Epithelial cell of esophagus (primary cell): ENCODE measurements around the gene TRAPPC12.

ENCODE experiments used
- DNase-seq: peaks from one replicate; pipeline ENCODE4 v3.0.0; 2010; ENCODE audit warnings: low read depth
- H3K4me3 ChIP-seq: 2 replicates; pipeline ENCODE4 v1.5.1; 2011; ENCODE audit warnings: mild to moderate bottlenecking, low read length, control low read depth
- CTCF ChIP-seq: IDR thresholded peaks from 2 replicates; pipeline ENCODE4 v1.5.1; 2011; ENCODE audit warnings: low read depth, mild to moderate bottlenecking, low read length, control low read depth, inconsistent platforms; ENCODE audit not compliant: insufficient read depth; ENCODE audit errors: missing control alignments

Gene TRAPPC12

GRCh38 chr2:3454802-3455201, 75.3 kb downstream of the TRAPPC12 start:
- no peak overlapping the region for H3K4me3 ChIP-seq
- TF ChIP-seq CTCF = no peak
- DNase-seq = no peak

- H3K4me3 ChIP-seq = no peak overlapping the region
- no peak for DNase-seq
- no peak for TF ChIP-seq CTCF
Measured at GRCh38 chr2:3456125-3456524, 76.6 kb downstream of the TRAPPC12 start.

GRCh38 chr2:3457524-3458395, 78.3 kb downstream of the TRAPPC12 start:
- H3K4me3 ChIP-seq = no peak overlapping the region
- no peak for TF ChIP-seq CTCF
- no peak for DNase-seq

- no peak for TF ChIP-seq CTCF
- no peak overlapping the region for H3K4me3 ChIP-seq
- no peak for DNase-seq
Measured at GRCh38 chr2:3458396-3459184, 79.1 kb downstream of the TRAPPC12 start.

- TF ChIP-seq CTCF = no peak
- no peak for DNase-seq
- H3K4me3 ChIP-seq = no peak overlapping the region
Measured at GRCh38 chr2:3459185-3460015, 79.9 kb downstream of the TRAPPC12 start.

GRCh38 chr2:3460156-3460555, 80.7 kb downstream of the TRAPPC12 start:
- DNase-seq = no peak
- no peak overlapping the region for H3K4me3 ChIP-seq
- no peak for TF ChIP-seq CTCF
